IPS-NIHi7 (cell line): Measurements from ENCODE around the gene SLCO4A1.
"Not testable (repeated sequence)": the region's sequence is repeated elsewhere in the genome, so short reads cannot be mapped to it uniquely, and the experiment has no call there.

Experiments
- DNase-seq: peaks from one replicate; pipeline ENCODE4 v3.0.0; 2012; ENCODE audit warnings: mixed read lengths; ENCODE audit errors: extremely low spot score

Gene SLCO4A1

GRCh38 chr20:62665153-62665754, 23.0 kb downstream of the SLCO4A1 start:
- DNase-seq, result no peak

- DNase-seq, result no peak
These were observed 23.8 kb downstream of the SLCO4A1 start for GRCh38 chr20:62665826-62666735.

GRCh38 chr20:62666736-62667529, 24.6 kb downstream of the SLCO4A1 start:
- no peak for DNase-seq

GRCh38 chr20:62667530-62668440, 25.5 kb downstream of the SLCO4A1 start:
- DNase-seq, result no peak

- DNase-seq, result peak; percentile 95
These were observed 26.2 kb downstream of the SLCO4A1 start for GRCh38 chr20:62668441-62669027.

GRCh38 chr20:62669249-62669648, 26.9 kb downstream of the SLCO4A1 start:
- DNase-seq, result no peak

- DNase-seq, result no peak
These were observed 27.9 kb downstream of the SLCO4A1 start for GRCh38 chr20:62670156-62670555.

- DNase-seq, result no peak
These were observed 28.7 kb downstream of the SLCO4A1 start for GRCh38 chr20:62670998-62671397.

GRCh38 chr20:62671765-62672164, 29.5 kb downstream of the SLCO4A1 start:
- DNase-seq, result no peak

GRCh38 chr20:62674370-62674769, 32.1 kb downstream of the SLCO4A1 start:
- no peak for DNase-seq

- DNase-seq, result no peak
These were observed 33.0 kb downstream of the SLCO4A1 start for GRCh38 chr20:62675156-62675876.

GRCh38 chr20:62675877-62676260, 33.6 kb downstream of the SLCO4A1 start:
- no peak for DNase-seq

- DNase-seq, result no peak
These were observed 34.7 kb downstream of the SLCO4A1 start for GRCh38 chr20:62676976-62677375.

GRCh38 chr20:62677678-62678077, 35.4 kb downstream of the SLCO4A1 start:
- no peak for DNase-seq

GRCh38 chr20:62678553-62678952, 36.2 kb downstream of the SLCO4A1 start:
- DNase-seq, result no peak

GRCh38 chr20:62679978-62680589, 37.8 kb downstream of the SLCO4A1 start:
- DNase-seq, result no peak

- DNase-seq, result no peak
These were observed 40.7 kb downstream of the SLCO4A1 start for GRCh38 chr20:62682912-62683517.

GRCh38 chr20:62683660-62684322, 41.5 kb downstream of the SLCO4A1 start:
- DNase-seq, result not testable (repeated sequence)

- no peak for DNase-seq
These were observed 42.7 kb downstream of the SLCO4A1 start for GRCh38 chr20:62684981-62685380.
